BE2C (cell line): Measurements from ENCODE around the gene AZU1.
"Not testable (repeated sequence)": the region's sequence is repeated elsewhere in the genome, so short reads cannot be mapped to it uniquely, and the experiment has no call there.

Experiments
- DNase-seq: peaks from one replicate; pipeline ENCODE4 v3.0.0-alpha.2; 2020
- H3K27me3 ChIP-seq: fragments of 250-450 bp; sonication (Bioruptor Pico); 2 replicates; pipeline ENCODE4 v1.5.1; 2020; ENCODE audit warnings: mild to moderate bottlenecking
- H3K36me3 ChIP-seq: fragments of 250-450 bp; sonication (Bioruptor Pico); 2 replicates; pipeline ENCODE4 v1.5.1; 2020; ENCODE audit warnings: mild to moderate bottlenecking
- H3K4me1 ChIP-seq: fragments of 250-450 bp; sonication (Bioruptor Pico); 2 replicates; pipeline ENCODE4 v1.5.1; 2020
- H3K4me3 ChIP-seq: 2 replicates; pipeline ENCODE4 v1.5.1; 2011; ENCODE audit warnings: low read depth, low read length
- H3K9me3 ChIP-seq: fragments of 250-450 bp; sonication (Bioruptor Pico); 2 replicates; pipeline ENCODE4 v1.5.1; 2020
- CTCF ChIP-seq: IDR thresholded peaks from 2 replicates; pipeline ENCODE4 v1.5.1; 2012; ENCODE audit warnings: mild to moderate bottlenecking, low read depth, low read length

AZU1 gene

GRCh38 chr19:843836-844545 is 16.4 kb downstream of the AZU1 start:
- Histone ChIP-seq H3K4me3 (no peak overlapping the region), H3K9me3 (no peaks in the 10 kb centered on the region), H3K27me3 (peaks cover 57% of the 10 kb centered on the region), H3K36me3 (no peaks in the 10 kb centered on the region), H3K4me1 (no peaks in the 10 kb centered on the region)
- DNase-seq, result no peak
- no peak for TF ChIP-seq CTCF

GRCh38 chr19:844546-844971 is 16.9 kb downstream of the AZU1 start:
- peaks cover 59% of the 10 kb centered on the region for H3K27me3 ChIP-seq
- no peak for DNase-seq
- TF ChIP-seq CTCF, result no peak
- no peak overlapping the region for H3K4me3 ChIP-seq
- H3K4me1 ChIP-seq, result no peaks in the 10 kb centered on the region
- H3K9me3 ChIP-seq, result no peaks in the 10 kb centered on the region
- no peaks in the 10 kb centered on the region for H3K36me3 ChIP-seq

- H3K4me3 ChIP-seq, result no peak overlapping the region
- H3K9me3 ChIP-seq, result no peaks in the 10 kb centered on the region
- DNase-seq, result no peak
- TF ChIP-seq CTCF, result no peak
- no peaks in the 10 kb centered on the region for H3K4me1 ChIP-seq
- peaks cover 63% of the 10 kb centered on the region for H3K27me3 ChIP-seq
- H3K36me3 ChIP-seq, result no peaks in the 10 kb centered on the region
Observed at GRCh38 chr19:845707-846521, 18.3 kb downstream of the AZU1 start.

GRCh38 chr19:848386-848921 is 20.8 kb downstream of the AZU1 start:
- no peak for DNase-seq
- Histone ChIP-seq H3K27me3 (peaks cover 69% of the 10 kb centered on the region), H3K9me3 (no peaks in the 10 kb centered on the region), H3K4me1 (no peaks in the 10 kb centered on the region), H3K4me3 (no peak overlapping the region), H3K36me3 (no peaks in the 10 kb centered on the region)
- TF ChIP-seq CTCF, result no peak

- not testable (repeated sequence) for H3K36me3 ChIP-seq, H3K4me1 ChIP-seq, DNase-seq, H3K4me3 ChIP-seq, H3K9me3 ChIP-seq
- peaks cover 63% of the 10 kb centered on the region for H3K27me3 ChIP-seq
Observed at GRCh38 chr19:849195-849594, 21.6 kb downstream of the AZU1 start.

- DNase-seq, result peak; percentile 85
- no peaks in the 10 kb centered on the region for H3K9me3 ChIP-seq
- peaks cover 58% of the 10 kb centered on the region for H3K27me3 ChIP-seq
- H3K36me3 ChIP-seq, result no peaks in the 10 kb centered on the region
- TF ChIP-seq CTCF, result no peak
- no peaks in the 10 kb centered on the region for H3K4me1 ChIP-seq
- no peak overlapping the region for H3K4me3 ChIP-seq
Observed at GRCh38 chr19:850221-850978, 22.8 kb downstream of the AZU1 start.
